Skeletal muscle satellite cell (primary cell): Measurements from ENCODE around the gene BACE2.
"Not testable (repeated sequence)": the region's sequence is repeated elsewhere in the genome, so short reads cannot be mapped to it uniquely, and the experiment has no call there.

Experiments used
- H3K27me3 ChIP-seq: 2 replicates; pipeline ENCODE4 v1.7.0; 2013; ENCODE audit warnings: low read length; ENCODE audit not compliant: control insufficient read depth, insufficient read depth
- H3K36me3 ChIP-seq: 2 replicates; pipeline ENCODE4 v1.7.0; 2013; ENCODE audit warnings: mild to moderate bottlenecking, control low read depth, low read length; ENCODE audit not compliant: insufficient read depth
- H3K4me1 ChIP-seq: 2 replicates; pipeline ENCODE4 v1.7.0; 2013; ENCODE audit warnings: low read length; ENCODE audit not compliant: control insufficient read depth, insufficient read depth
- H3K4me2 ChIP-seq: 2 replicates; pipeline ENCODE4 v1.7.0; 2013; ENCODE audit warnings: mild to moderate bottlenecking, low read length
- H3K4me3 ChIP-seq: 2 replicates; pipeline ENCODE4 v1.7.0; 2013; ENCODE audit warnings: low read length
- H3K9ac ChIP-seq: 2 replicates; pipeline ENCODE4 v1.7.0; 2013; ENCODE audit warnings: mild to moderate bottlenecking, low read depth, low read length, moderate library complexity
- H3K9me3 ChIP-seq: replicated peaks from 2 replicates; pipeline ENCODE4 v1.7.0; 2013; ENCODE audit warnings: mild to moderate bottlenecking, control low read depth, low read length

Gene BACE2

GRCh38 chr21:41244266-41244880, 76.4 kb downstream of the BACE2 start:
- not testable (repeated sequence) for H3K27me3 ChIP-seq, H3K4me2 ChIP-seq, H3K9me3 ChIP-seq, H3K36me3 ChIP-seq, H3K4me1 ChIP-seq, H3K9ac ChIP-seq, H3K4me3 ChIP-seq

GRCh38 chr21:41245509-41246135, 77.7 kb downstream of the BACE2 start:
- H3K4me1 ChIP-seq, result no peaks in the 10 kb centered on the region
- H3K36me3 ChIP-seq, result no peaks in the 10 kb centered on the region
- no peak overlapping the region for H3K9ac ChIP-seq
- H3K27me3 ChIP-seq, result no peaks in the 10 kb centered on the region
- no peaks in the 10 kb centered on the region for H3K9me3 ChIP-seq
- H3K4me3 ChIP-seq, result no peak overlapping the region
- no peak overlapping the region for H3K4me2 ChIP-seq

- H3K9me3 ChIP-seq, result no peaks in the 10 kb centered on the region
- H3K36me3 ChIP-seq, result peaks cover 3% of the 10 kb centered on the region
- H3K27me3 ChIP-seq, result no peaks in the 10 kb centered on the region
- H3K9ac ChIP-seq, result no peak overlapping the region
- no peak overlapping the region for H3K4me3 ChIP-seq
- H3K4me2 ChIP-seq, result no peak overlapping the region
- H3K4me1 ChIP-seq, result peaks cover 1% of the 10 kb centered on the region
These were observed 78.8 kb downstream of the BACE2 start for GRCh38 chr21:41246808-41247207.

GRCh38 chr21:41247561-41248545, 79.9 kb downstream of the BACE2 start:
- Histone ChIP-seq H3K27me3 (no peaks in the 10 kb centered on the region), H3K9me3 (no peaks in the 10 kb centered on the region), H3K4me2 (no peak overlapping the region), H3K4me1 (peaks cover 7% of the 10 kb centered on the region), H3K4me3 (no peak overlapping the region), H3K36me3 (peaks cover 3% of the 10 kb centered on the region), H3K9ac (no peak overlapping the region)

GRCh38 chr21:41249476-41249875, 81.5 kb downstream of the BACE2 start:
- H3K9ac ChIP-seq, result no peak overlapping the region
- H3K4me3 ChIP-seq, result no peak overlapping the region
- H3K27me3 ChIP-seq, result no peaks in the 10 kb centered on the region
- peaks cover 7% of the 10 kb centered on the region for H3K4me1 ChIP-seq
- peaks cover 3% of the 10 kb centered on the region for H3K36me3 ChIP-seq
- H3K9me3 ChIP-seq, result no peaks in the 10 kb centered on the region
- no peak overlapping the region for H3K4me2 ChIP-seq

- Histone ChIP-seq H3K4me1 (peaks cover 7% of the 10 kb centered on the region), H3K9me3 (no peaks in the 10 kb centered on the region), H3K27me3 (no peaks in the 10 kb centered on the region), H3K4me2 (no peak overlapping the region), H3K4me3 (no peak overlapping the region), H3K9ac (no peak overlapping the region), H3K36me3 (peaks cover 3% of the 10 kb centered on the region)
These were observed 82.6 kb downstream of the BACE2 start for GRCh38 chr21:41250519-41250918.

- Histone ChIP-seq H3K9me3 (no peaks in the 10 kb centered on the region), H3K4me1 (peaks cover 7% of the 10 kb centered on the region), H3K36me3 (peaks cover 3% of the 10 kb centered on the region), H3K4me2 (peak overlapping the region; percentile 27), H3K4me3 (no peak overlapping the region), H3K27me3 (no peaks in the 10 kb centered on the region), H3K9ac (no peak overlapping the region)
These were observed 84.1 kb downstream of the BACE2 start for GRCh38 chr21:41251961-41252642.

- no peaks in the 10 kb centered on the region for H3K9me3 ChIP-seq
- no peak overlapping the region for H3K9ac ChIP-seq
- no peak overlapping the region for H3K4me2 ChIP-seq
- no peaks in the 10 kb centered on the region for H3K27me3 ChIP-seq
- peaks cover 7% of the 10 kb centered on the region for H3K4me1 ChIP-seq
- H3K4me3 ChIP-seq, result no peak overlapping the region
- peaks cover 3% of the 10 kb centered on the region for H3K36me3 ChIP-seq
These were observed 86.2 kb downstream of the BACE2 start for GRCh38 chr21:41254090-41254700.

GRCh38 chr21:41255190-41255589, 87.2 kb downstream of the BACE2 start:
- H3K4me1 ChIP-seq, result peaks cover 7% of the 10 kb centered on the region
- H3K27me3 ChIP-seq, result no peaks in the 10 kb centered on the region
- H3K4me2 ChIP-seq, result no peak overlapping the region
- H3K36me3 ChIP-seq, result peaks cover 3% of the 10 kb centered on the region
- H3K9me3 ChIP-seq, result no peaks in the 10 kb centered on the region
- no peak overlapping the region for H3K9ac ChIP-seq
- no peak overlapping the region for H3K4me3 ChIP-seq

- H3K4me3 ChIP-seq, H3K36me3 ChIP-seq, H3K9me3 ChIP-seq, H3K4me2 ChIP-seq, H3K9ac ChIP-seq, H3K27me3 ChIP-seq, H3K4me1 ChIP-seq: not testable (repeated sequence)
These were observed 88.3 kb downstream of the BACE2 start for GRCh38 chr21:41256231-41256630.
